GM12864 (cell line): ENCODE results near the gene TAF11L3.
"Not testable (repeated sequence)": the region's sequence is repeated elsewhere in the genome, so short reads cannot be mapped to it uniquely, and the experiment has no call there.

ENCODE experiments used
- DNase-seq: peaks from one replicate; pipeline ENCODE4 v3.0.0-alpha.2; 2011; ENCODE audit warnings: low read depth
- H3K4me3 ChIP-seq: 2 replicates; pipeline ENCODE4 v1.5.1; 2011; ENCODE audit warnings: mild to moderate bottlenecking, low read depth, low read length, control low read depth
- TF ChIP-seq, protein P1 (sequence below): IDR thresholded peaks from 2 replicates; pipeline ENCODE4 v1.5.1; 2011; ENCODE audit warnings: low read depth, mild to moderate bottlenecking, moderate library complexity, low read length, control low read depth, inconsistent platforms; ENCODE audit errors: missing control alignments

The TAF11L3 gene

GRCh38 chr5:17518067-17518466 lies at the start of gene TAF11L3:
TSS of gene TAF11L3 (plus strand) at chr5:17518367.
- DNase-seq, H3K4me3 ChIP-seq: not testable (repeated sequence)

GRCh38 chr5:17470064-17470463 lies 48.1 kb upstream of the TAF11L3 start:
- H3K4me3 ChIP-seq = no peak overlapping the region
- TF ChIP-seq, protein P1, sequence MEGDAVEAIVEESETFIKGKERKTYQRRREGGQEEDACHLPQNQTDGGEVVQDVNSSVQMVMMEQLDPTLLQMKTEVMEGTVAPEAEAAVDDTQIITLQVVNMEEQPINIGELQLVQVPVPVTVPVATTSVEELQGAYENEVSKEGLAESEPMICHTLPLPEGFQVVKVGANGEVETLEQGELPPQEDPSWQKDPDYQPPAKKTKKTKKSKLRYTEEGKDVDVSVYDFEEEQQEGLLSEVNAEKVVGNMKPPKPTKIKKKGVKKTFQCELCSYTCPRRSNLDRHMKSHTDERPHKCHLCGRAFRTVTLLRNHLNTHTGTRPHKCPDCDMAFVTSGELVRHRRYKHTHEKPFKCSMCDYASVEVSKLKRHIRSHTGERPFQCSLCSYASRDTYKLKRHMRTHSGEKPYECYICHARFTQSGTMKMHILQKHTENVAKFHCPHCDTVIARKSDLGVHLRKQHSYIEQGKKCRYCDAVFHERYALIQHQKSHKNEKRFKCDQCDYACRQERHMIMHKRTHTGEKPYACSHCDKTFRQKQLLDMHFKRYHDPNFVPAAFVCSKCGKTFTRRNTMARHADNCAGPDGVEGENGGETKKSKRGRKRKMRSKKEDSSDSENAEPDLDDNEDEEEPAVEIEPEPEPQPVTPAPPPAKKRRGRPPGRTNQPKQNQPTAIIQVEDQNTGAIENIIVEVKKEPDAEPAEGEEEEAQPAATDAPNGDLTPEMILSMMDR = no peak
- no peak for DNase-seq

DNA sequence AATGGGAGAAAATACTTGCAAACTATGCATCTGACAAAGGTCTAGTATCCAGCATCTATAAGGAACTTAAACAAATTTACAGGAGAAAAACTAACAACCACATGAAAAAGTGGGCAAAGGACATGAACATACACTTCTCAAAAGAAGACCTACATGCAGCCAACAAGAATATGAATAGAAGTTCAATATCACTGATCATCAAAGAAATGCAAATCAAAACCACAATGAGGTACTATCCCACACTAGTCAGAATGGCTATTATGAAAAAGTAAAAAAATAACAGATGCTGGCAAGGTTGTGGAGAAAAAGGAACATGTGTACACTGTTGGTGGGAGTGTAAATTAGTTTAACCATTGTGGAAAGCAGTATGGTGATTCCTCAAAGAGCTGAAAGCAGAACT lies 43.1 kb upstream of the TAF11L3 start:
- not testable (repeated sequence) for DNase-seq, H3K4me3 ChIP-seq

GRCh38 chr5:17477043-17477442 lies 41.1 kb upstream of the TAF11L3 start:
- no peak for DNase-seq
- TF ChIP-seq, protein P1 = no peak
- no peak overlapping the region for H3K4me3 ChIP-seq

GRCh38 chr5:17477573-17478265 lies 40.4 kb upstream of the TAF11L3 start:
- TF ChIP-seq, protein P1 = no peak
- no peak overlapping the region for H3K4me3 ChIP-seq
- no peak for DNase-seq

- no peak for DNase-seq
- H3K4me3 ChIP-seq = no peak overlapping the region
- TF ChIP-seq, protein P1 = no peak
Measured at GRCh38 chr5:17481378-17481777, 36.8 kb upstream of the TAF11L3 start.

GRCh38 chr5:17482790-17483189 lies 35.4 kb upstream of the TAF11L3 start:
- no peak overlapping the region for H3K4me3 ChIP-seq
- DNase-seq = no peak
- TF ChIP-seq, protein P1 = no peak

- H3K4me3 ChIP-seq, DNase-seq: not testable (repeated sequence)
Measured at GRCh38 chr5:17486464-17487173, 31.5 kb upstream of the TAF11L3 start.
